Activated naive CD8-positive, alpha-beta T cell treated with anti-CD3 and anti-CD28 coated beads, Interleukin-2, amount 50 U/mL, for 16 hours (primary cell): ENCODE data around the gene INTS12.

Source experiments
- DNase-seq: peaks from one replicate; pipeline ENCODE4 v3.0.0-alpha.2; 2020; ENCODE audit warnings: low read depth, low spot score

The INTS12 gene

DNA sequence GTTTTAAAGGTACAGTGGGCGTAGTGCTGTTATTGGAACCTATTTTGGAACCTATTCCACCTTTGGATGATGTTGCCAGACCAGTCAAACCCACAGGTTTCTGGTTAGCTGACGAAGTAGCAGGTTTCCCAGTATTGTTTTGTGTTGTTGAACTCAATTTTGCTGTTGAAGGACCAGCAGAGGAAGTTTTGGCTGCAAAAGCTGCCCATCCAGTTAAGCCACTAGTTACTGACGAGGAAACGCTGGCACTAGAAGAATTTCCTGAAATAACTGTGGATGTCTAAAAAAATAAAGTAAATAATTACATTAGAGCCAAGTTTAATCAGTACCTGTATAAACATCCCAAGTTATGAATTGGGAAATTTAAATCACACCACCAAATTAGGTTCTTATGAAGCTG, 25.5 kb downstream of the INTS12 start:
- no peak for DNase-seq

GRCh38 chr4:105679186-105679585, 29.3 kb downstream of the INTS12 start:
- DNase-seq: no peak

DNA sequence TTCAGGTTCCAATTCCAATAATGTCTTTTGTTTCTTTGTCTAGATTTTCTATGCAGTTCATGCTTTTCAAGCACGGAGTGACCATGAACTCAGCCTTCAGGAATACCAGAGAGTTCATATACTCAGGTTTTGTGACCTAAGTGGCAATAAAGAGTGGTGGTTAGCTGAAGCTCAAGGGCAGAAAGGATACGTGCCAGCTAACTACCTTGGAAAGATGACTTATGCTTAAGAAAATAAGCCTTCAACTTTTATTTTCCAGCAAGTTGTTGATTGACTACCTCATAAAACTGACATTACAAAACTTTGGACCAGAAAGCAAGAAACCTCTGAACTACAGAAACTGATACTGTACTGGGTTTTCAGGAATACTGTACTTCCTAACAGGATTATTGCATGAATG, 30.8 kb downstream of the INTS12 start:
- no peak for DNase-seq

GRCh38 chr4:105674011-105674410, 34.5 kb downstream of the INTS12 start:
- DNase-seq: no peak

DNA sequence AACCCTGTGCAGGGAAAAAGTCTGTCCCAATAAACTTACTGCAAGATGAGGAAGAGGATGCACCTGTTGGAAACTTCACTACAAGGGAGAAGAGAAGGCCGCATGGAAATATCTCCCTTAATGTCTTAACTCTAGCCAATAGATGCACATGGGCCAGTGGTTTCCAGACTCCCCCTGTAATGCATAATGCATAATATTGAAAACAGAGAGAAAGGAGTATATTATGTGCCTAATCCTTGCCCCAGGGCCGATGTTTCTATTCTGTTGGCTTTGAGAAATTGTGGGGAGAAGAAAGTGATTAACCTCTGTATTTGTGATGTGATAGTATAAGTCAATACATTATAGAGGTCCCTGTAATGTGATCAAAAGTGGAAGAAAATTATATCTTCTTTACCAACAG, 37.2 kb downstream of the INTS12 start:
- no peak for DNase-seq

DNA sequence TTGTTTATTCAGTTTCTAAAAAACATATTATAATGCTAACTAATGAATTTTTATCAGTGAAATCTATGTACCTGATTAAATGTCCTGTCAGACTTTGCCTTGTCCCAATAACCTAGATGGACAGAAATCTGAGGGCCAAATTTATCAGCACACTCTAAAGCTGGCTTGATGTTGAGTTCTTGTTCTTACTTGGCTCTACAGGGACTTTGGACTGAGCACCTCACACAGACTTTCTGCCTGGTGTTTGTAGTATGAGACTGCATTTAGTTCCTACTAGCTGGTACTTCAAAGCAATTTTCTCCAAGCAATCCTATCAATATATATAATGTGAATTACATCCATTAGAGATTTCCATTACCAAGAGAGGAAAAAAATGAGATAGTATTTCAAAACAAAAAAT, 37.8 kb downstream of the INTS12 start:
- no peak for DNase-seq

DNA sequence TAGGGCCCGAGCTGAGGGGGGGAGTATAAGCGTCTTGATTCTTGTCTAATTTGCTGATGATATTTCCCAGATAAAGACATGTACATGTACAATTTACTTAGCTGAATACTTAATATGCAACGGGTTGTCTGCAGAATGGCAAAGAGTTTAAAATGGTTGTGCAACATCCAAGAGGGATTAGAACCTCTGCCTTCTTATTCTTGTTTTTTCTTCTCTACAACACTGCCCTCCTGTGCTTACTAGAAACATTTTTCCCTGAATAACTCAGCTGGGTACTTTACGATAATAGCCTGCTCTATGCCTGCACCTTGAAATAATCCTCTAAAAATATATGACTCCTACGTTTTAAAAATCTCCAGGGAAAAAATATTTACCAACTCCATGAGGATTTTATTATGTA, 41.8 kb downstream of the INTS12 start:
- DNase-seq: no peak

DNA sequence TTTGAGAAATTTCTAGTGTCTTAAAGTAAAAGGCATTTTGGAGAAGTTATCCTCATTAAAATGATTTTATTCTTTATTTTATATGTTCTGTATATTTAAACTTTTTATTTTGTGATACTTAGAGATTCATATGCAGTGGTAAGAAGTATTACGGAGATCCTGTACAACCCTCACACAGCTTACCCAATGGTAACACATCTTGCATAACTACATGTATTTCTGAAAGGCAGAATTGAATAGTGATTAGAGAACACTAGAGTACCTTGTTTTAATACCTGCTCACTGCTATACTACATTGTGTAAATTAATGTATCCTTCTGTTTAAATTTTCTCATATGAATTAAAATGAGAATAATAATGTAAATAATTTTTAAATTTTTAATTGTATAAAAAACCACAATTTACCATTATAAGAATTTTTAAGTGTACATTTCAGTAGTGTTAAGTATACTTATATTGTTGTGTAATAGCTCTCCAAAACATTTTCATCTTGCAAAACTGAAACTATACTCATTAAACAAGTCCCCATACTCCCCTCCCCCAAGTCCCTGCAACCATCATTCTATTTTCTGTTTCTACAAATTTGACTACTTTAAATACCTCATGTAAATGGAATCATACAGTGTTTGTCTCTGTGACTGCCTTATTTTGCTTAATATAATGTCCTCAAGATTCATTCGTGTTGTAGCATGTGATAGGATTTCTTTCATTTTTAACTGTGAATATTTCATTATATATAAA, 45.4 kb downstream of the INTS12 start:
- DNase-seq: no peak

DNA sequence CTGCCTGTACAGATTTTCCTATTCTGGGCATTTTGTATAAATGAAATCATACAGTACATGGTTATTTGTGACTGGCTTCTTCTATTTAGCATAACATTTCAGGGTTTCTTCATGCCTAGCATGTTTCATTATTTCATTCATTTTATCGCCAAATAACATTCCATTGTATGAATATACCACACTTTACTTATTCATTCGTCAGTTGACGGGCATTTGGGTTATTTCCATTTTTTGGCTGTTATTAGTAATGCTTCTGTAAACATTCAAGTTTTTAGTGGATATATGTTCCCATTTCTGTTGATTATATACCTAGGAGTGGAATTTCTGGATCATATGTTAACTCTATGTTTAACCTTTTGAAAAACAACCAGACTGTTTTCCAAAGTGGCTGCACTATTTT, 47.5 kb downstream of the INTS12 start:
- DNase-seq: no peak

DNA sequence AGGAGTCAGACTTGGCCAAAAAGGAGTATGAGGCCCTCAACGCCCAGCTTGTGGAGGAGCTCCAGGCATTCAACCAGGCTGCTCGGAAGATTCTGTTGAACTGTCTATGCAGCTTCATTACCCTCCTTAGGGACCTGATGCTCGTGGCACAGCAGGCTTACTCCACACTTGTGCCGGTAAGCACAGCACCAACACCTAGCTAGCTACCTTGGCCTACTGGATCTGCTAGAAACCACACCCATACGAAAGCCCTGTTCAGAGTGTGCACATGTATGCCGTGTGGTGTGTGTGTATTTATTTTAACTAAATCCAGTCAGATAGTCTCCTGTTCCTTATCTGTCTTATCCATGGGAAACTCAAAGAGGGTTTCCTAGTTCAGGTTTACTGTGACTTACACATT, 49.3 kb downstream of the INTS12 start:
- DNase-seq: no peak

DNA sequence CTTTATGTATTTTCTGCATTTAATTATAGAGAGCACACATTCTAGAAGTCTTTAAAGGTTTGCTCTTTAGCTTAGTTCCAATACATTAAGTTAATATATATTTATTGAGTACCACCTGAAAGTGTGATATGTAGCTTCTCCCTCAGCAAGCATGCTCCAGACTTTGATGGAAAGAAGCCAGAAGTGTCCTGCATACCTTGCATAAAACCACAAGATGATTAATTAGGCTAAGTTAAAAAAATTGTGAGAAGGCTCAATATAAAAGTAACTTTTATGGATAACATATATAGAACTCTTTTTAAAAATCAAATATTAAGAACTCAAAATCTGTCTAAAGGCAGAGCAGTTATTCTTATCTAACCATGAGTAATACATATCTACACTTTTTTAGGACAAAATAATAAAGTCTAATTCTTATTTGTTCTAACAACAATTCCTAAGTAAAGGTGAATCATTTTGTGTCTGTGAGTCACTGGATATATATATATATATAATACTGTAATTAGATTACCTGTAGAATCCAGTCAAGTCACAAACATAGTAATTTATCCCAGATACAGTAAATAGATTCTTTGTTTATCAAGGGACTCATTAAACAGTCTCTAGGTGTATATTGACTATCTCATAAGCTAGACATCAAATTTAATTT, 51.2 kb downstream of the INTS12 start:
- DNase-seq: no peak

DNA sequence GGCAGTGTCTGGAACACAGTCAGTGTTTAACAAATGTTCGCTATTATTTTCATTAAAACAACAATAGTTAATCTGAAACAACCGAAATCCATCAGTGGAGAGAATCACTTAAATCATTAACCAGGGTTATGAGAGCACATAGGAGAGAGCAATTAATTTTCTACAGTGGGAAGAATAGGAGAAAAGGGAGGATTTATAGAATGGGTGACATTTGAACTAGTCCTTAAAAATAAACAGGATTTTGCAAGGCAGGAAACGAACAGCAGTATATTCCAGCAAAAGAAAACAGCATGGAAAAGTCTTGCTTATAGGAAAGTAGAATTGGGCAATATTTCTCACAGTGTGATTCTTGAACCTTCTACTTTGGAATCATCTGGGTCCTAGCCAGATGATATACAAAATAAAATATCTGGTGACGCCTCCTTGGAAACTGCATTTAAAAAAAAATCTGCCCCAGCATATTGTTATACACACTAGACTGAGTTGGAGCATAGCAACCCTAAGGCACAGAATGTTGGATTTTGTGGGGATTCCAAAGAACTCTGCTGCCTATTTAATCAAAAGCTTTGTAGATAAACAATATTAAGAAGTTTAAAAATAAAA, 56.1 kb downstream of the INTS12 start:
- no peak for DNase-seq

GRCh38 chr4:105651884-105652283, 56.6 kb downstream of the INTS12 start:
- no peak for DNase-seq

GRCh38 chr4:105650190-105650589, 58.3 kb downstream of the INTS12 start:
- no peak for DNase-seq

GRCh38 chr4:105645440-105645839, 63.0 kb downstream of the INTS12 start:
- no peak for DNase-seq

DNA sequence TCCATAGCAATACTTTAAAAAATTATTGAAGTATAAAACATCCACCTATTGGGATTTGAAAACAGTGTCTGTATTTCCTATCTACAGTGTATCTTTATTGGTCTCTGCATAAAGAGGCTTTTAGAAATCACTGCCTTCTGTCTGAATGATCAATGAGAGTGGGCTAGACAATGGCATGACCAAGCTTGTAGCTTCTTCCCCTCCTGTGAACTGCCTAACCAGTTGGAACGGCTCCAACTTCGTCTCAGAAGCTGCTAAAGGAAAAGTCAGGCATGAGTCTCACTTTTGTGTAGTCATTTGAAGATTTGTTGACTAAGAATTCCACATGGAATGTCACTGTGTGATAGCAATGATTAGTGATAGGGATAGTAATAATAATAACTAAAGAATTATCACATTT, 64.2 kb downstream of the INTS12 start:
- no peak for DNase-seq

GRCh38 chr4:105641845-105642244, 66.6 kb downstream of the INTS12 start:
- no peak for DNase-seq

DNA sequence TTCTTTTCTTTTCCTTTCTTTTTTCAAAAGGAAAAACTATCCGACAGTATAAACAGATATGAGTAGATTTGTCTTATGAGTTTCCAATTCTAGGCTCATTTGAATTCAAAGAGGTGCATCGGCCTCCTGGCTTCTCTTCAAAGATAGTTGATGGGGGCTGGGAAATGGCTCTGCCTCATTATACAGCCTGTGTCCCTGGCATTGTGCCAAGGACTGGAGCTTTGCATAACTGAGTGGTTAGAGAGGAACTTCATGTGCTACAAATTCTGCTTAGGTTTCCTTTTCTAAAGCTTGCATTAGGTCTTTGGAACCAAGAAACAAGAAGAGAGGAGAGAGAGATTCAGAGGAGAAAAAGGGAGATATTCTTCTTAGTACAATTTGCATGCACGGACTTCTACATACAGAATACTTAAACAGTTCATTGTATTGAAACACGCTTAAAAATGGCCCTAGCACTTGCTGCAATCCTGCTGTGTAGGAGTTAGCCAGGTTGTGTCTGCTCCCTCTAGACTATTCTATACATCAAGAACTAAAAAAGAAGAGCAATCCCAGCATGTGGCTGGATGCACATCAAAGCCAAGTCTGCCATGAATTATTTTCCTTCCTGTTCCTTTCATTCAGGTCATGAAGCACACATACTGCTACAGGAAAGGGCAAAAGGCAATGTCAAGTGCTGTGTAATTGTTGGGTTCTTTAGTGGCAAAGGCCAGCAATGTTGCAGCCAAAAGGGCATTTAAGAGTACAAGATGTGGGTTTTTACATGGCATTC, 70.9 kb downstream of the INTS12 start:
- DNase-seq: no peak

DNA sequence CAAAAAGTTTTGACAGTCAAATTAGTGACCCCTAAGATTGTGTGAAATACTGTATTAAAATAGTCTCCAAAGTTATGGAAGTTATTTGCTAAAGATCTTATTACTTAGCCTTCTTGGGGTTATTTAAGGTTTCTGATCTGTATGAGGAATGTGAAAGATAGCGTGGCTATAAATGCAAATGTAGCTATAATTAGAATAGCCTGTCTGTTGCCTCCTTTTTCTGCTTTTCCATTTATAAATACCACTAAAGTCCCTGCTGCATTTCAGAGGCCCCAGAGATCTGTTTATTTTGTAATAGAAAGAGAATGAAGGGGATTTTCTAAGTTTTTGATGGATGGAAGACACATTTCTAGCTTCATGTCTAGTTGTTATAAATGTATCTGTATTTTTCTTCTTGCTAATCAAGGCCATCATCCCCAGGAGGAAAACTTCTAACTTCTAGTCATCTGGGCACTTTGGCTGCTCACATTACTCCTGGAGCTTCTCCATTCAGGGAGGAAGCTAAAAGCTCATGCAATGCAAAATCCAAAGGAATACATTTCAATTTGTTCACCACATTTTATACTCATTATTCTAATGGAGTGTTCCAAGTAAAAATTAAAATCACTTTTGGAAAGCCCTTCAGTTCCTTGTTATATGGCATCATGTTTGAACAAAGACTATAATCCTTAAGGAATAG, 73.9 kb downstream of the INTS12 start:
- no peak for DNase-seq

GRCh38 chr4:105633241-105633640, 75.2 kb downstream of the INTS12 start:
- no peak for DNase-seq
